GM12892 (cell line): ENCODE data around the gene DNMT3A.

Source experiments
- POLR2A ChIP-seq: IDR thresholded peaks from 2 replicates; pipeline ENCODE4 v1.6.1; 2011; ENCODE audit warnings: low read depth, low read length, control low read depth
- TAF1 ChIP-seq: IDR thresholded peaks from 2 replicates; pipeline ENCODE4 v1.6.1; 2011; ENCODE audit warnings: low read depth, mild to moderate bottlenecking, control low read depth, low read length, borderline replicate concordance

DNA sequence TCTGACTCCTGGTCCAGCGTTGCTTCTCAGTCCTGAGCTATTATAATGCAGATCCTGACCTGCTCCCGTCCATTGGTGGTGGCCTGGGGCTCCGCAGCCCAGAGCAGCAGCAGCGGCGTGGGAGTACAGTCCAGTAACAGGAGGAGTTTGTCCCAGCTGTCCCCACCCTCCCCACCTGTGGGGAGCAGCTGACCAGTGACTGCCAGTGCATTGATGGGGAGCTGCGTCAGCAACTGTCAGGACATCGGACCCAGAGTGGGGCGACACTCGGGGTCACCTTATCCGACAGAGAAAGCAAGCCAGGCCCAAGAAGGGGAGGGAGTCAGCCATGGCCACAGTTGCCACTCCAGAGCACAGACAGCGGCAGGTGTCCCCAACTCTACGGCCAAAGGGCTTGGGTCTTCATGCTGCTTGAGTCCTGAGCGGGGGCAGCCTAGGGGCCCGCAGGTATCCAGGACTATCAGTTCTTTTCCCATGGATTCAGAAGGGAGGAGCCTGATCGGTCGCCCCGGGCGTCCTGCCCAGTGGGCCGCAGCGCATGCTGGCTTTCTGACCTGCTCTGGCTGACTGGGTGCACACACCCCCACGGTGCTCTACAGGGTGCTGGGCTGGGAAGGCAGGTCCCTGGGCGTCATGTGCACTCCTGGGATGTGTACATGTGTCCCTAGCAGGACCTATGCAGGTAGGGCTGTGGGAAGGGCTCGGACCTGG lies 29.7 kb downstream of the DNMT3A start:
- TF ChIP-seq POLR2A (no peak), TAF1 (no peak)
